Hepatocyte (in vitro differentiated cells): ENCODE results near the gene OBSL1.

Experiments used
- CTCF ChIP-seq: fragments of 200-600 bp; sonication (generic); IDR thresholded peaks from 2 replicates; pipeline ENCODE4 v1.5.1; 2016; ENCODE audit warnings: antibody characterized with exemption, mild to moderate bottlenecking; ENCODE audit not compliant: poor library complexity
- EZH2 ChIP-seq: fragments of 200-600 bp; sonication (generic); IDR thresholded peaks from 2 replicates; pipeline ENCODE4 v1.6.1; 2016; ENCODE audit warnings: antibody characterized with exemption, mild to moderate bottlenecking, borderline replicate concordance
- EZH2phosphoT487 ChIP-seq: fragments of 200-600 bp; sonication (generic); IDR thresholded peaks from one replicate; pipeline ENCODE4 v1.6.1; 2018; ENCODE audit warnings: antibody characterized with exemption, mild to moderate bottlenecking, low read depth, moderate library complexity; ENCODE audit not compliant: unreplicated experiment, severe bottlenecking

- no peak for TF ChIP-seq CTCF
- TF ChIP-seq EZH2phosphoT487 = no peak
- no peak for TF ChIP-seq EZH2
Measured at GRCh38 chr2:219510512-219511135, 60.7 kb downstream of the OBSL1 start.
